ENCODE results near the gene STEEP1. TPM values are rescaled to one million over a fixed set of nuclear protein-coding genes. Genes with fewer than 3 reads are reported as not detected.
"Not testable (repeated sequence)": the region's sequence is repeated elsewhere in the genome, so short reads cannot be mapped to it uniquely, and the experiment has no call there.

Gene STEEP1
- total and polyA plus RNA-seq, 10 of the 15 experiments (the other 5 are each of a cell fraction or from before 2014, with no cell fraction given) = 15.1 to 53.8 (median 26.0) TPM

DNA sequence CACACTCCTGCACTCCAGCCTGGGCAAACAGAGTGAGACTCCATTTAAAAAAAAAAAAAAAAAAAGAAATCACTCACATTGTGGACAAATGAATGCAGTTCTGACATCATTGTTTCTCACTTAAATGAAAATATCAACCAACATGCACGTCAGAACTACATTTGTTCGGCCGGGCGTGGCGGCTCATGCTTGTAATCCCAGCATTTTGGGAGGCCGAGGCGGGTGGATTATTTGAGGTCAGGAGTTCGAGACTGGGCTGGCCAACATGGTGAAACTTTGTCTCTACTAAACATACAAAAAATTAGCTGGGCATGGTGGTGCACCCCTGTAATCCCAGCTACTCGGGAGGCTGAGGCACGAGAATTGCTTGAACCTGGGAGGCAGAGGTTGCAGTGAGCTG is 60.1 kb downstream of the STEEP1 start:
- H3K4me2 ChIP-seq (ENCODE audit: control insufficient read depth, insufficient read depth); BruUV-seq (replicated peaks); H3K9ac ChIP-seq (ENCODE audit: control insufficient read depth, insufficient read depth, low read length); POLR2A ChIA-PET; H3K4me1 ChIP-seq (ENCODE audit: control insufficient read depth, insufficient read depth, low read length); DNase-seq (ENCODE audit: low read depth, low spot score); H3K36me3 ChIP-seq (ENCODE audit: control insufficient read depth in 2 of 2, insufficient read depth in 2 of 2, low read length in 1 of 2); H2AFZ ChIP-seq (ENCODE audit: control insufficient read depth, low read depth, low read length); H3K79me2 ChIP-seq (ENCODE audit: control insufficient read depth, insufficient read depth, low read length); H3K27me3 ChIP-seq (replicated peaks in 1 of 2; ENCODE audit: control insufficient read depth in 2 of 2, insufficient read depth in 2 of 2, low read length in 1 of 2); ATAC-seq; H3K9me3 ChIP-seq (replicated peaks; ENCODE audit: control insufficient read depth, insufficient read depth, low read length); H3K4me3 ChIP-seq; in situ Hi-C loops (cut with MboI); intact Hi-C loops (cut with micrococcal nuclease; ENCODE audit: unreplicated experiment); H3K27ac ChIP-seq (ENCODE audit: control insufficient read depth, insufficient read depth); RAD21 ChIA-PET (ENCODE audit: unreplicated experiment); H4K20me1 ChIP-seq (ENCODE audit: control insufficient read depth, insufficient read depth); FAIRE-seq: not testable (repeated sequence)
- WGBS (ENCODE audit: insufficient coverage, insufficient replicate concordance, low lambda C conversion rate, missing lambda C conversion rate) = 65% methylated on average over 10 of the region's 10 CpGs
- SMC1A ChIA-PET (ENCODE audit: uncharacterized antibody, unreplicated experiment) = interaction anchor here (1.0 to 1.6 kb wide), 2 partner anchors 11 kb away, joined by 3 to 6 read pairs; no protein-coding TSS in a partner anchor
- CTCF ChIA-PET = interaction anchor here (1.1 kb wide), 1 partner anchor 22 kb away, joined by 4 read pairs; no protein-coding TSS in a partner anchor

DNA sequence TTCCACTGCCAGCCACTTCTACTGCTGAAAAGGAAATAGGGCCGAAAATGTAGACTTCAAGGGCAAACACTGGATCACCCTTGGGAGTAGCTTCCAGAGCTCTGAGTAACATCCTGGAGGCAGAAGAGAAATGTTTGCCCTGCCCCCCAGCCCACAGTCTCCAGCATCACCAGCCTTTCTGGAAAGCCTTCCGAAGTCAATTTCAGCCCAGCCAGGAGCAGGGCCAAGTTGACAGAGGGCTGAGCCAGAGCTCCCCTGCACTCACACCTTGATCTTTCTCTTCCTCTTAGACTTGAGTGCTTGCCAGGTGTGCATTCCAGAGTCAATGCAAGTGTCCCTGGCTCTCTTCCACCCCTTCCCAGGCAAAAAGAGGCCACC is 61.7 kb downstream of the STEEP1 start:
- Histone ChIP-seq H3K9ac (ENCODE audit: control insufficient read depth, insufficient read depth, low read length) (no peak overlapping the region), H3K27ac (ENCODE audit: control insufficient read depth, insufficient read depth) (no peak overlapping the region), H3K36me3 (ENCODE audit: control insufficient read depth in 2 of 2, insufficient read depth in 2 of 2, low read length in 1 of 2) (no peaks in the 10 kb centered on the region), H2AFZ (ENCODE audit: control insufficient read depth, low read depth, low read length) (no peak overlapping the region), H3K4me1 (ENCODE audit: control insufficient read depth, insufficient read depth, low read length) (no peaks in the 10 kb centered on the region), H4K20me1 (ENCODE audit: control insufficient read depth, insufficient read depth) (no peaks in the 10 kb centered on the region), H3K9me3 (replicated peaks; ENCODE audit: control insufficient read depth, insufficient read depth, low read length) (no peaks in the 10 kb centered on the region), H3K4me2 (ENCODE audit: control insufficient read depth, insufficient read depth) (no peak overlapping the region), H3K79me2 (ENCODE audit: control insufficient read depth, insufficient read depth, low read length) (no peaks in the 10 kb centered on the region), H3K4me3 (no peak overlapping the region), H3K27me3 (replicated peaks in 1 of 2; ENCODE audit: control insufficient read depth in 2 of 2, insufficient read depth in 2 of 2, low read length in 1 of 2) (no peaks in the 10 kb centered on the region)
- WGBS (ENCODE audit: insufficient coverage, insufficient replicate concordance, low lambda C conversion rate, missing lambda C conversion rate) = 94% methylated on average over 2 of the region's 2 CpGs
- no peak for ATAC-seq
- no peak for FAIRE-seq
- intact Hi-C loops (cut with micrococcal nuclease; ENCODE audit: unreplicated experiment) (no loop called here), in situ Hi-C loops (cut with MboI) (no loop called here)
- ChIA-PET POLR2A (no interaction called here), RAD21 (ENCODE audit: unreplicated experiment) (no interaction called here), SMC1A (ENCODE audit: uncharacterized antibody, unreplicated experiment) (interaction anchor here (1.0 to 1.3 kb wide), 2 partner anchors 10 to 382 kb away, joined by 3 read pairs; no protein-coding TSS in a partner anchor), CTCF (interaction anchor here (0.7 to 1.6 kb wide), 3 partner anchors 9 to 229 kb away, joined by 3 to 4 read pairs (median 4); no protein-coding TSS in a partner anchor)
- no TSS peak for BruUV-seq (replicated peaks)
- no peak for DNase-seq (ENCODE audit: low read depth, low spot score)
- no peak for TF ChIP-seq RAD51 (IDR thresholded peaks at IDR 0.05)
- no peak for TF ChIP-seq CREB1 (IDR thresholded peaks at IDR 0.05; ENCODE audit: low read depth)
- no peak for TF ChIP-seq RB1 (IDR thresholded peaks at IDR 0.05; ENCODE audit: borderline replicate concordance)
- TF ChIP-seq SREBF2 (IDR thresholded peaks at IDR 0.05; ENCODE audit: low read length) = no peak
- TF ChIP-seq POU2F2 (IDR thresholded peaks at IDR 0.05; ENCODE audit: borderline replicate concordance, low read depth, low read length) = no peak
- no peak for TF ChIP-seq GABPA (IDR thresholded peaks at IDR 0.05; ENCODE audit: low read depth)

Measured in GM12878 (cell line).